ENCODE data around the gene NUP93. TPM values are rescaled to one million over a fixed set of nuclear protein-coding genes. Genes with fewer than 3 reads are reported as not detected.

The NUP93 gene
- polyA plus RNA-seq, 1 of the 3 experiments (the other 2 are of a cell fraction) = 43.1 TPM

DNA sequence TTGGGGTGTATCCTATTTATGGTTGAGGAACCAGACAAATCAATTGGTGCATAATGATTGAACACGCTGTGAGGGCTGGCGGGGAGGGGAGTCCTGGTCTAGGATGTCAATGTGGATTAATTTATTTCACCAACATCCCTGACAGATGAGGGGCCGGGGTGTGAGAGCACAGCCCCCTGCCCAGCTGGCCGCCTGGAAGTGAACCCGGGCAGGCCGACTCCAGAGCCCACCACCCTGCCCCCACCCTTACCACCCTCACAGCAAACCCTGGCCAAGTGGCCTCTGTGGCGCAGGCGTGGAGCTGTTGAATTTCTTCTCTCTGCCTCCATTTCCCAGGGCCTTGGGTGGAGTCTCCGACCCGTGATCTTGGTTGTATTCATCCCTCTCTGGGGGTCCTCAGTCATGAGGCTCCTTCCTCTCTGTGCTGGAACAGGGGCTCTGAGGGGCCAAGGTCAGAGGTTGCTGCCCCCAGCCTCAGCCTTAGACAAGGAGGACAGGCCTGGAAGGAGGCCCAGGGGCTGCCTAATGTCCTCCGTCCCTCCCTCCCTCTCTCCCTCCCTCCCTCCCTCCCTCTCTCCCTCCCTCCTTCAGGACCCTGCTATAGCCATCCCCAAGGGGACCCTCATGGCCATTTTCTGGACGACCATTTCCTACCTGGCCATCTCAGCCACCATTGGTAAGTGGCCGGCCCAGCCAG, 147.7 kb downstream of the NUP93 start:
- Histone ChIP-seq H3K9me3 (no peaks in the 10 kb centered on the region), H3K9ac (no peak overlapping the region), H3K27me3 (ENCODE audit: insufficient read depth) (no peaks in the 10 kb centered on the region), H4K20me1 (ENCODE audit: insufficient read depth) (no peaks in the 10 kb centered on the region), H3K4me2 (no peak overlapping the region), H3K36me3 (replicated peaks in 1 of 2; ENCODE audit: control insufficient read depth in 1 of 2, insufficient read depth in 2 of 2, low read length in 1 of 2) (no peaks in the 10 kb centered on the region), H2AFZ (ENCODE audit: low read depth) (no peak overlapping the region), H3K4me1 (ENCODE audit: control insufficient read depth in 1 of 2, insufficient read depth in 2 of 2, low read depth in 1 of 2, low read length in 1 of 2) (peaks cover 0 to 30% of the 10 kb centered on the region in 2 experiments; a peak in 1 of 4 replicates), H3K9me2 (no peaks in the 10 kb centered on the region), H3F3A (replicated peaks; ENCODE audit: insufficient read depth) (no peaks in the 10 kb centered on the region), H3K4me3 (ENCODE audit: low read depth in 2 of 2, low read length in 1 of 2) (no peak overlapping the region), H3K79me2 (ENCODE audit: insufficient read depth) (no peaks in the 10 kb centered on the region), H3K27ac (ENCODE audit: low read depth in 2 of 2, low read length in 1 of 2) (no peak overlapping the region)
- POLR2A ChIA-PET = no interaction called here
- no peak for DNase-seq
- CTCF ChIA-PET = no interaction called here
- 91% methylated on average over 9 of the region's 13 CpGs for WGBS (ENCODE audit: low lambda C conversion rate)
- no peak for TF ChIP-seq SMC3 (IDR thresholded peaks at IDR 0.05; ENCODE audit: low read depth, low read length)
- TF ChIP-seq JUND (IDR thresholded peaks at IDR 0.05) = no peak
- TF ChIP-seq GATA2 (CRISPR knock-in tag; IDR thresholded peaks at IDR 0.05) = no peak
- no peak for TF ChIP-seq RAD21 (IDR thresholded peaks at IDR 0.05; ENCODE audit: low read length)
- TF ChIP-seq, protein P1, sequence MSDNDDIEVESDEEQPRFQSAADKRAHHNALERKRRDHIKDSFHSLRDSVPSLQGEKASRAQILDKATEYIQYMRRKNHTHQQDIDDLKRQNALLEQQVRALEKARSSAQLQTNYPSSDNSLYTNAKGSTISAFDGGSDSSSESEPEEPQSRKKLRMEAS (IDR thresholded peaks at IDR 0.05; ENCODE audit: low read depth) = no peak

DNA sequence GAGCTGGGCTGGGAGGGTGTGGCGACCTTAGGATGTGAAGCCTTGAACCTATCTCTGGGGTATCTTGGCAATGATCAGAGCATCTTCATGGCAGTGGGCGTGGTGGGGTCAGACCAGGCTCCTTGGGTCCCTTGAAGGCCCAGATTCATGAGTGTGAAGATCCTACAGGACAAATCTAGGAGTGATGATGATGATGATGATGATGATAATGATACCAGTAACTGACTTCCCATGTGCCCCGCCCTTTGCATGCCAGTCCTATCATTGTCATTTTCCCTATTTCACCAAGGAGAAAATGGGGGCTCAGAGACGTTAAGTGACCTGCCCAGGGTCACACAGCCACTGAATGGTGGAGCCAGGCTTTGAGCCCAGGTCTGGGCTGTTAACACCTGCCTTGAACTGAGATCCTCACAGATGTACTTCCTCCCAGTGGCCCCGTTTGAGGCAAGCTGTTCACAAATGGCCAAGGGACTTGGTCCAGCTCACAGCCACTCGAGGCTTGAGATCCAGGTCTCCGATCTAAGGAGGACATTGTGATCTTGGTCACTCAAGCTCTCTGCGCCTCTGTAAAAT, 148.4 kb downstream of the NUP93 start:
- DNase-seq = no peak
- 93% methylated on average over 7 of the region's 8 CpGs for WGBS (ENCODE audit: low lambda C conversion rate)
- Histone ChIP-seq H3K4me2 (no peak overlapping the region), H3K27me3 (ENCODE audit: insufficient read depth) (no peaks in the 10 kb centered on the region), H3K9me2 (no peaks in the 10 kb centered on the region), H3F3A (replicated peaks; ENCODE audit: insufficient read depth) (no peaks in the 10 kb centered on the region), H3K27ac (ENCODE audit: low read depth in 2 of 2, low read length in 1 of 2) (no peak overlapping the region), H3K9ac (no peak overlapping the region), H2AFZ (ENCODE audit: low read depth) (no peak overlapping the region), H3K36me3 (replicated peaks in 1 of 2; ENCODE audit: control insufficient read depth in 1 of 2, insufficient read depth in 2 of 2, low read length in 1 of 2) (no peaks in the 10 kb centered on the region), H3K4me1 (ENCODE audit: control insufficient read depth in 1 of 2, insufficient read depth in 2 of 2, low read depth in 1 of 2, low read length in 1 of 2) (peaks cover 0 to 26% of the 10 kb centered on the region in 2 experiments; a peak in 1 of 4 replicates), H3K79me2 (ENCODE audit: insufficient read depth) (no peaks in the 10 kb centered on the region), H3K9me3 (no peaks in the 10 kb centered on the region), H3K4me3 (ENCODE audit: low read depth in 2 of 2, low read length in 1 of 2) (no peak overlapping the region), H4K20me1 (ENCODE audit: insufficient read depth) (no peaks in the 10 kb centered on the region)
- TF ChIP-seq FOXJ3 (CRISPR knock-in tag; IDR thresholded peaks at IDR 0.05) (no peak), YY1 (IDR thresholded peaks at IDR 0.05; ENCODE audit: low read depth) (no peak), CHD2 (IDR thresholded peaks at IDR 0.05; ENCODE audit: low read length, partially characterized antibody) (no peak), RFX5 (IDR thresholded peaks at IDR 0.05; ENCODE audit: low read length) (no peak), RXRA (IDR thresholded peaks at IDR 0.05; ENCODE audit: borderline replicate concordance, low read depth) (no peak), SMC3 (IDR thresholded peaks at IDR 0.05; ENCODE audit: low read depth, low read length) (no peak), MXI1 (IDR thresholded peaks at IDR 0.05; ENCODE audit: low read depth, low read length) (no peak)
- TF ChIP-seq, protein P2, sequence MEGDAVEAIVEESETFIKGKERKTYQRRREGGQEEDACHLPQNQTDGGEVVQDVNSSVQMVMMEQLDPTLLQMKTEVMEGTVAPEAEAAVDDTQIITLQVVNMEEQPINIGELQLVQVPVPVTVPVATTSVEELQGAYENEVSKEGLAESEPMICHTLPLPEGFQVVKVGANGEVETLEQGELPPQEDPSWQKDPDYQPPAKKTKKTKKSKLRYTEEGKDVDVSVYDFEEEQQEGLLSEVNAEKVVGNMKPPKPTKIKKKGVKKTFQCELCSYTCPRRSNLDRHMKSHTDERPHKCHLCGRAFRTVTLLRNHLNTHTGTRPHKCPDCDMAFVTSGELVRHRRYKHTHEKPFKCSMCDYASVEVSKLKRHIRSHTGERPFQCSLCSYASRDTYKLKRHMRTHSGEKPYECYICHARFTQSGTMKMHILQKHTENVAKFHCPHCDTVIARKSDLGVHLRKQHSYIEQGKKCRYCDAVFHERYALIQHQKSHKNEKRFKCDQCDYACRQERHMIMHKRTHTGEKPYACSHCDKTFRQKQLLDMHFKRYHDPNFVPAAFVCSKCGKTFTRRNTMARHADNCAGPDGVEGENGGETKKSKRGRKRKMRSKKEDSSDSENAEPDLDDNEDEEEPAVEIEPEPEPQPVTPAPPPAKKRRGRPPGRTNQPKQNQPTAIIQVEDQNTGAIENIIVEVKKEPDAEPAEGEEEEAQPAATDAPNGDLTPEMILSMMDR (IDR thresholded peaks at IDR 0.05) = no peak
- TF ChIP-seq, protein P1 (IDR thresholded peaks at IDR 0.05; ENCODE audit: low read depth) = no peak
- TF ChIP-seq, protein P3, sequence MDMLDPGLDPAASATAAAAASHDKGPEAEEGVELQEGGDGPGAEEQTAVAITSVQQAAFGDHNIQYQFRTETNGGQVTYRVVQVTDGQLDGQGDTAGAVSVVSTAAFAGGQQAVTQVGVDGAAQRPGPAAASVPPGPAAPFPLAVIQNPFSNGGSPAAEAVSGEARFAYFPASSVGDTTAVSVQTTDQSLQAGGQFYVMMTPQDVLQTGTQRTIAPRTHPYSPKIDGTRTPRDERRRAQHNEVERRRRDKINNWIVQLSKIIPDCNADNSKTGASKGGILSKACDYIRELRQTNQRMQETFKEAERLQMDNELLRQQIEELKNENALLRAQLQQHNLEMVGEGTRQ (IDR thresholded peaks at IDR 0.05; ENCODE audit: borderline replicate concordance, low read depth, low read length) = no peak
- CTCF ChIA-PET = interaction anchor here (1.5 kb wide), 1 partner anchor 52 kb away, joined by 3 read pairs; no protein-coding TSS in a partner anchor
- POLR2A ChIA-PET = no interaction called here
